HEK293 (cell line): ENCODE results near the gene CENPVL3.
"Not testable (repeated sequence)": the region's sequence is repeated elsewhere in the genome, so short reads cannot be mapped to it uniquely, and the experiment has no call there.

Experiments
- CTCF ChIA-PET: fragments of 350-600 bp; formaldehyde crosslinking; extraction: SDS; loops from one replicate; lab custom pipeline; 2021; ENCODE audit warnings: antibody characterized with exemption; lab: Yijun Ruan, JAX
- POLR2A ChIA-PET: fragments of 300-600 bp; formaldehyde crosslinking; extraction: SDS; loops from one replicate; lab custom pipeline; 2020; ENCODE audit warnings: antibody characterized with exemption, inconsistent platforms; lab: Yijun Ruan, JAX
- H3K27ac ChIP-seq: fragments of 200-500 bp; sonication (Bioruptor generic); 2 replicates; pipeline ENCODE4 v1.5.1; 2014; ENCODE audit warnings: low read depth, low read length, control low read depth, inconsistent platforms; ENCODE audit errors: extremely low read depth
- H3K36me3 ChIP-seq, 2 experiments: fragments of 200-500 bp in 1 of 2; sonication (Bioruptor generic) in 1 of 2; 1 replicate in 1 of 2; 2 replicates in 1 of 2; pipeline ENCODE4 v1.5.1; 2014 to 2017; ENCODE audit warnings: inconsistent platforms in 2 of 2, low read length in 2 of 2; ENCODE audit not compliant: control insufficient read depth in 2 of 2, insufficient read depth in 1 of 2
- H3K4me1 ChIP-seq: fragments of 200-500 bp; sonication (Bioruptor generic); 2 replicates; pipeline ENCODE4 v1.5.1; 2014; ENCODE audit warnings: mild to moderate bottlenecking, low read length, inconsistent platforms; ENCODE audit not compliant: control insufficient read depth, insufficient read depth
- H3K4me3 ChIP-seq: 2 replicates; pipeline ENCODE4 v1.5.1; 2011; ENCODE audit warnings: low read depth, mild to moderate bottlenecking, control low read depth, low read length, moderate library complexity
- H3K9me3 ChIP-seq: fragments of 200-500 bp; sonication (Bioruptor generic); 2 replicates; pipeline ENCODE4 v1.5.1; 2014; ENCODE audit warnings: low read depth, low read length, inconsistent platforms; ENCODE audit not compliant: control insufficient read depth, insufficient read depth
- EGR2 ChIP-seq: fragments of 450-650 bp; formaldehyde crosslinking; IDR thresholded peaks from 2 replicates; pipeline ENCODE4 v1.5.1; 2016; ENCODE audit warnings: low read depth, missing biosample characterization, missing genetic modification characterization
- GLIS1 ChIP-seq: fragments of 450-650 bp; formaldehyde crosslinking; IDR thresholded peaks from 2 replicates; pipeline ENCODE4 v1.5.1; 2016; ENCODE audit warnings: missing biosample characterization, missing genetic modification characterization
- GLIS2 ChIP-seq: fragments of 450-650 bp; formaldehyde crosslinking; IDR thresholded peaks from 2 replicates; pipeline ENCODE4 v1.5.1; 2016; ENCODE audit warnings: missing biosample characterization, missing genetic modification characterization
- KLF16 ChIP-seq: fragments of 450-650 bp; formaldehyde crosslinking; IDR thresholded peaks from 2 replicates; pipeline ENCODE4 v1.5.1; 2017; ENCODE audit warnings: missing biosample characterization, missing genetic modification characterization
- KLF7 ChIP-seq: fragments of 450-650 bp; formaldehyde crosslinking; IDR thresholded peaks from 2 replicates; pipeline ENCODE4 v1.5.1; 2016; ENCODE audit warnings: missing biosample characterization, missing genetic modification characterization, borderline replicate concordance
- MYNN ChIP-seq: fragments of 450-650 bp; formaldehyde crosslinking; IDR thresholded peaks from 2 replicates; pipeline ENCODE4 v1.5.1; 2016; ENCODE audit warnings: missing biosample characterization, missing genetic modification characterization, borderline replicate concordance
- PRDM10 ChIP-seq: fragments of 450-650 bp; formaldehyde crosslinking; IDR thresholded peaks from 2 replicates; pipeline ENCODE4 v1.5.1; 2016; ENCODE audit warnings: missing biosample characterization, missing genetic modification characterization
- REPIN1 ChIP-seq: fragments of 450-650 bp; formaldehyde crosslinking; IDR thresholded peaks from 2 replicates; pipeline ENCODE4 v1.5.1; 2017; ENCODE audit warnings: missing biosample characterization, missing genetic modification characterization, low read depth
- ZNF10 ChIP-seq: fragments of 450-650 bp; formaldehyde crosslinking; IDR thresholded peaks from 2 replicates; pipeline ENCODE4 v1.5.1; 2017; ENCODE audit warnings: missing biosample characterization, missing genetic modification characterization
- ZNF121 ChIP-seq: fragments of 450-650 bp; formaldehyde crosslinking; IDR thresholded peaks from 2 replicates; pipeline ENCODE4 v1.5.1; 2016; ENCODE audit warnings: missing biosample characterization, missing genetic modification characterization
- ZNF138 ChIP-seq: fragments of 450-650 bp; formaldehyde crosslinking; IDR thresholded peaks from 2 replicates; pipeline ENCODE4 v1.5.1; 2016; ENCODE audit warnings: missing biosample characterization, missing genetic modification characterization, borderline replicate concordance
- ZNF140 ChIP-seq: fragments of 450-650 bp; formaldehyde crosslinking; IDR thresholded peaks from 2 replicates; pipeline ENCODE4 v1.5.1; 2016; ENCODE audit warnings: missing biosample characterization, missing genetic modification characterization
- ZNF174 ChIP-seq: fragments of 450-650 bp; formaldehyde crosslinking; IDR thresholded peaks from 2 replicates; pipeline ENCODE4 v1.5.0; 2017; ENCODE audit warnings: missing biosample characterization, mild to moderate bottlenecking, missing genetic modification characterization
- ZNF175 ChIP-seq: fragments of 450-650 bp; formaldehyde crosslinking; IDR thresholded peaks from 2 replicates; pipeline ENCODE4 v1.5.1; 2016; ENCODE audit warnings: missing biosample characterization, missing genetic modification characterization
- ZNF211 ChIP-seq: fragments of 450-650 bp; formaldehyde crosslinking; IDR thresholded peaks from 2 replicates; pipeline ENCODE4 v1.5.1; 2016; ENCODE audit warnings: low read depth, missing biosample characterization, missing genetic modification characterization
- ZNF23 ChIP-seq: fragments of 450-650 bp; formaldehyde crosslinking; IDR thresholded peaks from 2 replicates; pipeline ENCODE4 v1.5.1; 2016; ENCODE audit warnings: missing biosample characterization, missing genetic modification characterization, borderline replicate concordance
- ZNF324 ChIP-seq: fragments of 450-650 bp; formaldehyde crosslinking; IDR thresholded peaks from 2 replicates; pipeline ENCODE4 v1.5.1; 2016; ENCODE audit warnings: missing biosample characterization, missing genetic modification characterization
- ZNF394 ChIP-seq: fragments of 450-650 bp; formaldehyde crosslinking; IDR thresholded peaks from 2 replicates; pipeline ENCODE4 v1.5.1; 2016; ENCODE audit warnings: missing biosample characterization, missing genetic modification characterization, mild to moderate bottlenecking, moderate library complexity, borderline replicate concordance
- ZNF48 ChIP-seq: fragments of 450-650 bp; formaldehyde crosslinking; IDR thresholded peaks from 2 replicates; pipeline ENCODE4 v1.5.1; 2016; ENCODE audit warnings: missing biosample characterization, missing genetic modification characterization
- ZNF529 ChIP-seq: fragments of 450-650 bp; formaldehyde crosslinking; IDR thresholded peaks from 2 replicates; pipeline ENCODE4 v1.5.1; 2017; ENCODE audit warnings: missing genetic modification characterization, missing biosample characterization; ENCODE audit not compliant: insufficient replicate concordance
- ZNF549 ChIP-seq: fragments of 450-650 bp; IDR thresholded peaks from 2 replicates; pipeline ENCODE4 v1.5.1; 2018; ENCODE audit warnings: missing biosample characterization, missing genetic modification characterization, mild to moderate bottlenecking, inconsistent platforms, moderate library complexity
- ZNF560 ChIP-seq: fragments of 450-650 bp; formaldehyde crosslinking; IDR thresholded peaks from 2 replicates; pipeline ENCODE4 v1.5.1; 2017; ENCODE audit warnings: missing biosample characterization, missing genetic modification characterization, borderline replicate concordance
- ZNF626 ChIP-seq: fragments of 450-650 bp; sonication (Bioruptor Pico); formaldehyde crosslinking; IDR thresholded peaks from 2 replicates; pipeline ENCODE4 v1.5.1; 2018; ENCODE audit warnings: missing biosample characterization, missing genetic modification characterization, inconsistent platforms
- ZNF660 ChIP-seq: fragments of 450-650 bp; IDR thresholded peaks from 2 replicates; pipeline ENCODE4 v1.5.1; 2018; ENCODE audit warnings: missing biosample characterization, mild to moderate bottlenecking, missing genetic modification characterization
- ZNF777 ChIP-seq: fragments of 450-650 bp; formaldehyde crosslinking; IDR thresholded peaks from 2 replicates; pipeline ENCODE4 v1.5.1; 2017; ENCODE audit warnings: missing biosample characterization, missing genetic modification characterization, borderline replicate concordance
- ZNF791 ChIP-seq: fragments of 450-650 bp; formaldehyde crosslinking; IDR thresholded peaks from 2 replicates; pipeline ENCODE4 v1.5.1; 2016; ENCODE audit warnings: missing biosample characterization, missing genetic modification characterization
- ZNF792 ChIP-seq: fragments of 450-650 bp; formaldehyde crosslinking; IDR thresholded peaks from 2 replicates; pipeline ENCODE4 v1.5.1; 2016; ENCODE audit warnings: missing biosample characterization, missing genetic modification characterization
- ZNF837 ChIP-seq: fragments of 450-650 bp; formaldehyde crosslinking; IDR thresholded peaks from 2 replicates; pipeline ENCODE4 v1.5.1; 2016; ENCODE audit warnings: missing biosample characterization, missing genetic modification characterization
- ZNF843 ChIP-seq: fragments of 450-650 bp; formaldehyde crosslinking; IDR thresholded peaks from 2 replicates; pipeline ENCODE4 v1.5.1; 2016; ENCODE audit warnings: missing biosample characterization, missing genetic modification characterization

Gene CENPVL3

GRCh38 chrX:51618241-51619155 is at the start of gene CENPVL3:
Gene CENPVL3, minus strand, starts transcription at chrX:51618912. Its CDS starts 39 bp downstream, at chrX:51618873.
- H3K27ac ChIP-seq, H3K9me3 ChIP-seq, H3K36me3 ChIP-seq, POLR2A ChIA-PET, H3K4me1 ChIP-seq: not testable (repeated sequence)
- H3K4me3 ChIP-seq = peak within 1 kb of the TSS; percentile 12
- CTCF ChIA-PET = interaction anchor here (0.6 kb wide), 1 partner anchor 1317 kb away, joined by 3 read pairs; no protein-coding TSS in a partner anchor

- ChIA-PET CTCF (no interaction called here), POLR2A (no interaction called here)
- no peaks in the 10 kb centered on the region for H3K4me1 ChIP-seq
- H3K36me3 ChIP-seq = no peaks in the 10 kb centered on the region
- TF ChIP-seq ZNF792 (tag by site-specific recombination) (no peak), KLF16 (tag by site-specific recombination) (no peak), ZNF529 (tag by site-specific recombination) (no peak), ZNF10 (tag by site-specific recombination) (no peak), PRDM10 (tag by site-specific recombination) (no peak), ZNF394 (no peak), ZNF121 (tag by site-specific recombination) (no peak), ZNF777 (tag by site-specific recombination) (no peak), ZNF626 (no peak), ZNF837 (tag by site-specific recombination) (no peak), ZNF140 (tag by site-specific recombination) (no peak), ZNF660 (tag by site-specific recombination) (no peak)
- TF ChIP-seq, all 188 proteins: peak for 0
- Histone ChIP-seq H3K9me3 (no peaks in the 10 kb centered on the region), H3K27ac (no peak overlapping the region), H3K4me3 (no peak overlapping the region)
Measured at GRCh38 chrX:51665981-51666380, 47.3 kb upstream of the CENPVL3 start.

- no peaks in the 10 kb centered on the region for H3K36me3 ChIP-seq
- ChIA-PET CTCF (interaction anchor here (0.5 to 3.7 kb wide), 2 partner anchors 138 to 218 kb away, joined by 3 to 35 read pairs; no protein-coding TSS in a partner anchor), POLR2A (no interaction called here)
- H3K4me3 ChIP-seq = no peak overlapping the region
- no peaks in the 10 kb centered on the region for H3K9me3 ChIP-seq
- H3K4me1 ChIP-seq = no peaks in the 10 kb centered on the region
- TF ChIP-seq ZNF324 (tag by site-specific recombination) (no peak), ZNF48 (tag by site-specific recombination) (no peak), ZNF138 (tag by site-specific recombination) (no peak), GLIS2 (tag by site-specific recombination) (no peak), ZNF174 (tag by site-specific recombination) (no peak), GLIS1 (tag by site-specific recombination) (no peak), ZNF175 (tag by site-specific recombination) (no peak), ZNF549 (tag by site-specific recombination) (no peak), ZNF560 (no peak), EGR2 (tag by site-specific recombination) (no peak), ZNF843 (tag by site-specific recombination) (no peak), ZNF211 (tag by site-specific recombination) (no peak), REPIN1 (tag by site-specific recombination) (no peak), ZNF791 (no peak), ZNF23 (no peak), MYNN (tag by site-specific recombination) (no peak), KLF7 (no peak)
- TF ChIP-seq, all 188 proteins: peak for 0
- no peak overlapping the region for H3K27ac ChIP-seq
Measured at GRCh38 chrX:51643377-51643776, 24.7 kb upstream of the CENPVL3 start.
